ENCODE results near the gene PARVB.

PARVB gene

GRCh38 chr22:44039566-44040171, 15.6 kb downstream of the PARVB start:
- DNase-seq (ENCODE audit: low read depth), result no peak
- H3K4me3 ChIP-seq (ENCODE audit: control insufficient read depth, low read depth, low read length), result no peak overlapping the region
- TF ChIP-seq, protein P1, sequence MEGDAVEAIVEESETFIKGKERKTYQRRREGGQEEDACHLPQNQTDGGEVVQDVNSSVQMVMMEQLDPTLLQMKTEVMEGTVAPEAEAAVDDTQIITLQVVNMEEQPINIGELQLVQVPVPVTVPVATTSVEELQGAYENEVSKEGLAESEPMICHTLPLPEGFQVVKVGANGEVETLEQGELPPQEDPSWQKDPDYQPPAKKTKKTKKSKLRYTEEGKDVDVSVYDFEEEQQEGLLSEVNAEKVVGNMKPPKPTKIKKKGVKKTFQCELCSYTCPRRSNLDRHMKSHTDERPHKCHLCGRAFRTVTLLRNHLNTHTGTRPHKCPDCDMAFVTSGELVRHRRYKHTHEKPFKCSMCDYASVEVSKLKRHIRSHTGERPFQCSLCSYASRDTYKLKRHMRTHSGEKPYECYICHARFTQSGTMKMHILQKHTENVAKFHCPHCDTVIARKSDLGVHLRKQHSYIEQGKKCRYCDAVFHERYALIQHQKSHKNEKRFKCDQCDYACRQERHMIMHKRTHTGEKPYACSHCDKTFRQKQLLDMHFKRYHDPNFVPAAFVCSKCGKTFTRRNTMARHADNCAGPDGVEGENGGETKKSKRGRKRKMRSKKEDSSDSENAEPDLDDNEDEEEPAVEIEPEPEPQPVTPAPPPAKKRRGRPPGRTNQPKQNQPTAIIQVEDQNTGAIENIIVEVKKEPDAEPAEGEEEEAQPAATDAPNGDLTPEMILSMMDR (conservative IDR thresholded peaks at IDR 0.05; ENCODE audit: control insufficient read depth, insufficient read depth, low read depth, low read length), result no peak

GRCh38 chr22:44042249-44043218, 18.4 kb downstream of the PARVB start:
- DNase-seq (ENCODE audit: low read depth), result peak; percentile 45
- H3K4me3 ChIP-seq (ENCODE audit: control insufficient read depth, low read depth, low read length), result no peak overlapping the region
- TF ChIP-seq, protein P1 (conservative IDR thresholded peaks at IDR 0.05; ENCODE audit: control insufficient read depth, insufficient read depth, low read depth, low read length), result no peak

DNA sequence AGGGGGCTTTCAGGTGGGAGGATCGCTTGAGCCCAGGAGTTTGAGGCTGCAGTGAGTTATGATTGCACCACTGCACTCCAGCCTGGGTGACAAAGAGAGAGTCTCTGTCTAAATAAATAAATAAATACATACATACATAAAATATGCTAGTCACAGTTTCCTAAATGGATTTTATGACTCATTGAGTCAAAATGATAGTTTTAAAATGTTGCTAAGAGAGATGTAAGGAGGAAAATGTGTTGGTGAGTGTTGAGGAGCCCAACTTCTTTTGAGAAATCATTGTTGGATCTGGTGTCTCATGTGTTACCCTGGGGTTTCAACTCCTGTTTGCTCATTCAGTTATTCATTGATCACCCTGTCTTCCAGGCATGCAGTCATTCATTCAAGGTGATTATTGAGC, 21.0 kb downstream of the PARVB start:
- no peak overlapping the region for H3K4me3 ChIP-seq (ENCODE audit: control insufficient read depth, low read depth, low read length)
- peak; percentile 40 for DNase-seq (ENCODE audit: low read depth)
- TF ChIP-seq, protein P1 (conservative IDR thresholded peaks at IDR 0.05; ENCODE audit: control insufficient read depth, insufficient read depth, low read depth, low read length), result no peak

GRCh38 chr22:44046485-44047141, 22.5 kb downstream of the PARVB start:
- no peak for DNase-seq (ENCODE audit: low read depth)
- TF ChIP-seq, protein P1 (conservative IDR thresholded peaks at IDR 0.05; ENCODE audit: control insufficient read depth, insufficient read depth, low read depth, low read length), result no peak
- H3K4me3 ChIP-seq (ENCODE audit: control insufficient read depth, low read depth, low read length), result no peak overlapping the region

DNA sequence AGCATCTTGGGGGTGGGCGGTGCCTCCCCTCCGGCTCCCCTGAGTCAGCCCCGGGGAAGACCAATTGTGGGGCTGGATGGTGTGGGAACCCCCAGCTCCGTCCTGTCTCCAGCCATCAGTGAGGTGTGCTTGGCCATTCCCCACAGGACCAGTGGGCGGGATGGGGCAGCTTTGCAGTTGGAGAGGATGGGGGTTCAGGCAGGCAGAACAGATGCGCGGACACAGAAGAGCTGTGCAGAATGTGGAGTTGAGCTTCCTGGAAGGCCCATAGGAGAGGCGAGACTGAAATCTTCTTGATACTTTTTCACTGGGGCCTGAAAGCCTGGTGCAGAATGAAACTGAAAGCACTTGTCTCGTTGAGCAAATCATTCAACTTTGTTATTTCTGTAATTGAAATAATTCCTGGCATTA, 23.8 kb downstream of the PARVB start:
- DNase-seq (ENCODE audit: low read depth), result no peak
- TF ChIP-seq, protein P1 (conservative IDR thresholded peaks at IDR 0.05; ENCODE audit: control insufficient read depth, insufficient read depth, low read depth, low read length), result no peak
- no peak overlapping the region for H3K4me3 ChIP-seq (ENCODE audit: control insufficient read depth, low read depth, low read length)

- H3K4me3 ChIP-seq (ENCODE audit: control insufficient read depth, low read depth, low read length), result no peak overlapping the region
- DNase-seq (ENCODE audit: low read depth), result no peak
- TF ChIP-seq, protein P1 (conservative IDR thresholded peaks at IDR 0.05; ENCODE audit: control insufficient read depth, insufficient read depth, low read depth, low read length), result no peak
These were observed 25.6 kb downstream of the PARVB start for GRCh38 chr22:44049486-44050231.

Data from fibroblast of mammary gland (primary cell).